CD4-positive, alpha-beta T cell treated with Interleukin-6 for 4 hours (primary cell): ENCODE measurements around the gene FNTB.

Source experiments
- DNase-seq: peaks from one replicate; pipeline ENCODE4 v3.0.0-alpha.2; 2020; ENCODE audit warnings: mixed read lengths

FNTB gene

DNA sequence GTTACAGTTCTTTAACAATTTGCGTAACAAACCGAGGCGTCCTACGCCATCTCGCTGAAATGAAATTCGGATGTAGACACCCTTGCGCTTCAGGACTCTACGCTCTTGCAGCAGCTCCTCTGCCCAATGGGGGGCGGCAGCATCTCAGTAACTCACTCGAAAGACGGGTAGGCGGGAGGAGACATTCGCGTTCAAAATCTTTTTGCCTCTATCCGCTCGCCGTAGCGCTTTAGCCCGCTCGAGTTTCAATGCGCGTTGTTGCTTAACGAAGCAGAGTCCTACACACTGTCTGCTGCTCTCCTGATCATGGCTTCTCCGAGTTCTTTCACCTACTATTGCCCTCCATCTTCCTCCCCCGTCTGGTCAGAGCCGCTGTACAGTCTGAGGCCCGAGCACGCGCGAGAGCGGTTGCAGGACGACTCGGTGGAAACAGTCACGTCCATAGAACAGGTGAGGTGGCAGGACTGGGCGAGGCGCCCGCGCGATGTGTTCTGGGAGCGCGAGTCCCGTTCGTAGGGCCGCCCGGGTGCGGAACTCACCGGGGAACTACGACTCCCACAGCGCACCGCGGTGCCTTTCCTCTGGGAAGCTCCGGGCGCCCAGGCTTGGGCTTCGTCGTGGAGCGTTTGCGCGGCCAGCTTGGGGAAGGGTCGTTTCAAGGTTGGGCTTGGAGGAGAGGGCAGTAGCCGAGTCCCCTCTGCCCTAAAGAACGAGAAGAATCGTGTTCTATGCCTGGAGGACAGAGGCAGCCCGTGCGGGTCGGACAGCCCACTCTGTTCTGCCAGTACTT, at the start of gene FNTB:
Gene FNTB (plus strand): TSS at position 248 of the 790 bp plus-strand sequence. CDS start 59 bp downstream, at position 307.
- peak; percentile 92 for DNase-seq

DNA sequence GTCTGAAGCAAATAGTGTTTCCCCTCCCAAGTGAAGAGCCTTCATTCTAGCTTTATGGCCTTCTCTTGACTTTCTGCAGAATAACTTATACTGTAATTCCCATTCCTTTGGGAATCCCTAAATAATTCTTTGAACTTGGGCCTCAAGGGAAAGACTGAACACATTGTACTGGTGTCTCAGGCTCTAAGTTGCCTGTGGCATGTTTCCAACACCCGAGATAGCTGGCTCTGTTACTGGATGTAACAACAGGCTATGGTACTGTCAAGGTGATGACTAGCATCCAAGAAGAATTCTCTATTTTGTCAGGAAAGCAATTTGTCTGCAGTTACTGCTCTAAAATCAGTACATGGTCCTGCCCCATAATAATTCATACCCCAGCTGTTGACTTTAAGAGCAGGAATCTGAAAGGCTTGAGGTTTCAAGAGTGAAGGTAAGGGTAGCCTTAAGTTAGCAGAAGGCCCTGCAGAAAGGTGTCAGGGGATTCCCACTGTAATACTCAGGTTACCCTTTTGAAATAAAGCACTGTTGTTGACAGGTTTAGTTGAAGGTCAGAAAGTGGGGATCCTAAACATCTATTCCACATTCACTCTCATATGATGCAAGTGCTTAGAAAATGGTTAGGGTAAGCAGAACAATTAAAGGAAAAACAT, 49.4 kb upstream of the FNTB start:
- no peak for DNase-seq

DNA sequence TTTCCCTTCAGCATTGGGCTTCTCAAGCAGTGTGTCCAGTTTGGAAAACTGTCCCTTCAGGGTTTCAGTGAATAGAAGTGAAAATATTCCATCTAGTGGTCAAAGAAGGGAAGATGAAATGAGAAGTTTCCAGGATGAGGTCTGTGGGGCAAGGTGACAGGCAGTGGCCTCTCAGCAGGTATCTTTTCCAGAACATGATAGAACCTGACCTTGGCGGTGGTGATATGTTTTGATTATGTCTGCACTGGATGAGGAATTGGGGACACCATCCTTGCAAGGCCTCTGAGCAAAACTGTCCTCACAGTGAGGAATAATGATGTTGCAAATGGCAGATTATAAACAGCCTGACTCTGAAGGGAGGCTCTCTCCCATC, 48.9 kb upstream of the FNTB start:
- DNase-seq = no peak

- no peak for DNase-seq
Observed at GRCh38 chr14:64938972-64939816, 47.5 kb upstream of the FNTB start.

DNA sequence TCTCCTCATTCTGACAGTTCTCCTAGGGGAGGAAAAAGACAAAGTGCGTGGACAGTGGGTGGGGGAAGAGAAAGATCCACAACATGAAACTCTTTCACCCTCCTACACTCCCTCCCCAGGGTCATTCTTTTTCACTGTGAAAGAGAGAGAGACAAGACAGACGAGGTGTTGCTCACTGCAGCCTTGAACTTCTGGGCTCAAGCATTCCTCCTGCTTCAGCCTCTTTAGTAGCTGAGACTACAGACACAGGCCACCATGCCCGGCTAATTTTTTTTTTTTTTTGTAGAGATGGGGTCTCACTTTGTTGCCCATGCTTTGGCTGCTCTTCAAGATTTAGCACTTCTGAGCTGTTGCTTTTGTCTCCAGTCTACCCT, 46.9 kb upstream of the FNTB start:
- DNase-seq = no peak

GRCh38 chr14:64940336-64940910, 46.3 kb upstream of the FNTB start:
- DNase-seq = no peak

DNA sequence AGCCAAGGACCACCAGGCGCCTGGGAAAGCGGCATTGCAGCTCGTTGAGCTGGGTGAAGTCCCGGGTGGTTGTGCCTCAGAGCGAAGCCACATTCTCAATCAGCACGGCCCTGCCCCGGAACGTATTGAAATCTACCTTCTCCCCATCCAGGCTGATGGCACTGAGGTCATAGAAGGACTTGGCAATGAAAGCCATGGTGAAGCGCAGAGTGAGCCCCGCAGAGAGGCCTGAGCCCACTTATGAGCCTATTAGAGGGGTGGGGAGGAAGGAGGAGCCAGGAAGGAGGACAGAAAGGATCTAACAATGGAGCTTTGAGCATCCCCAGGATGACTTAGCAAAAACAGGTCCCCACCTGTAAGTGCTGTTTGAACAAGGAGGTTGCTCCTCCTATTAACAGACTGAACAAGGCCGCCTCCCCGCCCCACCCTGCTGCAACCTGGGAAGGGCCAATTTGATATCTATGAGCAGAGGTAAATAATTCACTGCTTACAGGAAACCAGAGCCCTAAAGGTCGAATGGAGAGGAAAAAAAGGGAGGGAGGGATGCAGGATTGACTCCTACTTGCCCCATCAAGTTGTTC, 44.1 kb upstream of the FNTB start, which contains the start of gene GPX2:
Gene GPX2 (minus strand): TSS at position 215 of the 581 bp plus-strand sequence. CDS start 19 bp downstream, at position 196.
- DNase-seq = no peak

DNA sequence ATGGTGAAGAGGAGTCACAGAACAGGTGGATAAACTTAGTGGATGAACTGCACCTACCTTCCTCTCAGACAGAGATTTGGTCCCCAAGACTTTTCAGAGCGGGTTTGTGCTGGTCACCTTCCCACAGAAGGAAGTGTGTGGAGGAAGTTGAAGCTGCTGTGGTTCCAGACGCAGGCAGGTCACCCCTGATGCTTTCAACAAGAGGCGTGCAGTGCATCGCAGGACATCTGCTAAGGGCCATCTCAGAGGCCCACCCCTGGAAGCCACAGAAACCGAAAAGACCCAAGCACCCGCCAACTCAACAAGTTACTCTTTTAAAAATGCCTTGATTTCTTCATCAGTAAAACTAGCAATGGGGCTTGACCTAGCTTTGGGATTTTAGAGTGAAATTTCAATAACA, 43.1 kb upstream of the FNTB start:
- no peak for DNase-seq

GRCh38 chr14:64944041-64944440, 42.7 kb upstream of the FNTB start:
- no peak for DNase-seq

DNA sequence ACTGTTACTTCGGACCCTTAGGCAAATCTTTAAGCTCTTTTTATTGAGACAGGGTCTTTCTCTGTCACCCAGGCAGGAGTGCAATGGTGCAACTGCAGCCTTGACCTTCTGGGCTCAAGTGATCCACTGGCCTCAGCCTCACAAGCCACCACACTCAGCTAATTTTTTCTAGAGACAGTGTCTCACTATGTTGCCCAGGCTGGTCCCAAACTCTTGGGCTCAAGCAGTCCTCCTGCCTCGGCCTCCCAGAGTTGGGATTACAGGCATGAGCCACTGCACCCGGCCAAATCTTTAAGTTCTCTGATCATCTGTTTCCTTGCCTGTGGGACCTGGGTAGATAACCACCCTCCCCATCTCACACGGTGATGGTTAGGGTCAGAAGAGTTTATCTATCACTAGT, 41.8 kb upstream of the FNTB start:
- DNase-seq = no peak

GRCh38 chr14:64945431-64946178, 41.1 kb upstream of the FNTB start:
- DNase-seq = no peak

DNA sequence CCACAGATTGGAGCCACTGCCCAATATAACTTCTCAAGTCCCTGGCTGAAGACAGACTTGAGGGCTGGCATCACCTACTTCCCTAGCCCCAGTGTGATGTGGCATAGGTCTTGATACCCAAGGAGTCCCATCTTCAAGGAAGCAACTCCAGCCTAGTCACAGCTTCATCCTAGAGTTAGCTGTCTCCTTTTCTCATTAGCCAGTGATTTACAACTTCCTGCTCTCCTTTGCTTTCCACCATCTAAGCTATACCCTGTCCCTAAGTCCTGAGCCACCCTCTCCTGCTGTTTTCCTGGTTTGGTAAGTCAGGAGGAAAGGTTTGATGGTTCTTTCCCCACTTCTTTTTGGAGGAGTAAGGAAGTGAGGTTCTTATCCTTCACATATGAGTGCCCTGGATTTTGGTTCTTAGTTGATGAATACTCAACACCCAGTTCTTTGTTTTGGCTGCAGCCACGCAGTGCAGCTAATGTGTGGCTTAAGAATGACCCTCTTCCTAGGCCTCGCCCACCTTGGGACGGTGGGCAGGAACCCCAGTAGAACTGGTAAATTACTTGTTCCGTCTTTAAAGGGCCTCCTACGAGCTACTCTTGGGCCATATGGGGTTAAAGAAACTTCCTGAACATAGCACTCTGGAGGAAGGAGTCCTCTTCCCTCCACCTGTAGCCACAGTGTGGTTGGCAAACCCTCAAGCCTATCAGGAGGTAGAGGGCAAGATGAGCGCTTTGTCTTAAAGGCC, 40.2 kb upstream of the FNTB start:
- no peak for DNase-seq

DNA sequence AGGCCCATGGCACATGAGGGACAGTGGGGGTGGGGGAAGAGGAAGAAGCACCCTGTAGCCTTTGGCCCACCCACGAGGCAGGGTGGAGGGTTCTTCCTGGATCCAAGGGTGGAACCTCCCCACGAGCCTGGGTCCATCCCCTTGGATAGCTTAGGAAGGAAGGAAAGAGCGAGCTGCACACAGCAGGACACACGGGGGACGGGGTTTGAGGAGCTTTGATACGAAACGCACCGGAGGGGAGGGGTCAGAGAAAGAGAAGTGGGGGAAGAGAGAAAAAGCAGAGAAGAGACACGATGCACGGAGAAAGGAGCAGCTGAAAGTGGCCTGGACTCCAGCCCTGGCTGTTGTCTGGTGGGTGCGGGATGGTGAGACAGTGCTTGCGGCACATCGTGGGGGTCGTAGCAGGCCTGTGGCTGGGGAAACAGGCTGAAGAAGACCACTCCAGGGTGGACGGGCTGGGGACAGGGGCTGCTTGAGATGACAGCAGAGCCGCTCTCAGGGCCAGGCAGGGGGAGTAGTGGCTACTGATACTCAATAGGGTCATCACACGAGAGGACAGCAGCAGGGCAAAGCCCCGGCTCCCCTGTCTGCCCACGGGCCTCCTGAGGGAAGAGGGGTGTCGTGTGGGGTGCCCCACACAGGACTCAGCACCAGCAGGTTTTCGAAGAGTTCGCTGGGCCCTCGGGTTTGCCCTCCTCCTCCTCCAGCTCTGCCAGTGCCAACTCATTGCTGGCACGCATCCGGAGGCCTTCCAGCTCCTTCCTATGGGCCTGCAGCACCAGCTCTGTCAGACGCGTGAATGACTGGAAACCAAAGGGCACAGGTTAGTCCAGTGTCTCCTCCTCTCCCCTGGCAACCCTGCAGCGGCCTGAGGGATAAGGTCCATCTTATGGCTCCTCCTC, 38.7 kb upstream of the FNTB start:
- no peak for DNase-seq

DNA sequence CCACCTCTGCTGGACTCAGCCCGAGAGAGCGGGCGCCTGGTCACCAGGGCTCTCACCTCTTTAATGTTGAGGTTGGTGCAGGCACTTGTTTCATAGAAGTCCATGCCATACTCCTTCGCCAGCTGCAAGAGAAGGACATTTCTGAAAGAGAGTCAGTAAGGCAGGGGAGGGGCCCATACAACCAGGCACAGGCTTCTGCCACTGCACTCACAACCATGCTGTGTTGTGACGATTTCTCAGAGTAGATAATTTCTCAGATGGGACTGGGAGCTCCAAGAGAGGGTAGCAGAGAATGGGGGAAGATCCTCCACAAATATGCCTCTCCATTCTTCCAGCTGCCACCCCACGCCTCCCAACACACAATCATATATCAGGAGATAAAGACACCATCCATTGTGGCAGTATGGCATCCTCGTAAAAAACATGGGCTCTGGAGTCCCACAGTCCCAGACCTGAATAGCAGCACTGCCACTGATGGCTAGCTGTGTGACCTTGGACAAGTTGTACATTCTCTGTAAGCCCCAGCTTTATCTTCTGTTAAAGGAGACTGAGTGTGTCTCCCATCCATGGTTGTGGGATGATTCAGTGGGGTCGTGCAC, 38.0 kb upstream of the FNTB start:
- DNase-seq = no peak

DNA sequence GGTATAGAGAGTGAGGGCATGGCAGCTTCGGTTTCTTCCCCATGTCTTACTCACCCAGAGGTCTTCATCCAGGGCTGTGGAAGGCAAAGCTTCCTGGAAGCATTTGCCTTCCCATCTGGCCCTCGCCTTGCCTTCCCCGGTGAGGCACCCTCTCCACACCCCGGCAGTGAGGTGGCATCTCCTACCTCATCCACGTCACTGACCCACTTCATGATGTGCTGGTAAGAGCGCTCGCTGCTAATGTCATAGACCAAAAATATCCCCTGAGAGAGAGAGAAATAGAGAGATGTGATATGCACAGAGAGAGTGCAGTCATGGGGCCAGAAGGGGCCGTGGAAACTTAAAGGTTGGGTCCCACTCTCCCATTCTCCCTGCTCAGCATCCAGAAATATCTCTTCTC, 35.8 kb upstream of the FNTB start:
- DNase-seq = no peak

DNA sequence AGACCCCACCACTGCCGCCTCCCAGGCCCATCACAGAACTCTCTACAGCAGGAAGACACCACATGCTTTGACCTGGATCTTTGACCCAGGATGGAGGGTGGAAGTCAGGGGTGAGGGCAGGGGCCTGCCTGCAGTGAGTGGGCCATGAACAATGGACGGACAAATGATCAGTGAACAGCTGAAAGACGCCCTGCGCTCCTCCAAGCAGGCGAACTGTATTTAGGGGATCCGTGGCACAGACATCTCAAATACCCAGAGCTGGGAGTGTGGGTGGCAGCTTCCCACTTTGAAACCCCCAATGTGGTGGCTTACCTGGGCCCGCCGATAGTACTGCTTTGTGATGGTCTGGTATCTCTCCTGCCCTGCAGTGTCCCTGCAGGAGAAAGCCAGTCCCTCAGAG, 35.4 kb upstream of the FNTB start:
- no peak for DNase-seq

DNA sequence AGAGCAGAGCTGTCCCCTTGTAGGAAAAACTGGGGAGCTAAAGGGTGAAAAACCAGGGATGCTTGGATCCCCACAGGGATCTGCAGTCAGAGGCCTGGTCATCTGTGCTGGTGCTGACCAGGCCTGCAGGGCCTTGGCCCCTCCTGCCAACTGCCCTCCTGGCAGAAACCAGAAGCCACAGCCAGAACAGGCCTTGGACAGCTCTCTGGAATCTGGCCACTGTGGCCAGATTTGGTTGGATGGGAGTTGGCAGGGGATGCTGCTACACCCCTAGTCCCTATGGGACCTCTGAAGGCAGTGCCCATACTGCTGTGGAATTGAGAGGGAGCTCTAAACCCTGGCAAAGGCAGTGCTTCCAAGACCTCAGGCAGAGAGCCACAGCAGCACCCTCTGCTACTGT, 35.0 kb upstream of the FNTB start:
- no peak for DNase-seq

- no peak for DNase-seq
Observed at GRCh38 chr14:64952598-64953309, 33.9 kb upstream of the FNTB start.

GRCh38 chr14:64953310-64953654, 33.4 kb upstream of the FNTB start:
- DNase-seq = no peak
